Ectodermal cell (in vitro differentiated cells): Measurements from ENCODE around the gene FAM200A.

ENCODE experiments used
- H3K27ac ChIP-seq: 2 replicates; pipeline ENCODE4 v1.7.0; 2013; ENCODE audit warnings: mild to moderate bottlenecking, low read depth, low read length; ENCODE audit not compliant: insufficient read depth, poor library complexity, severe bottlenecking
- H3K27me3 ChIP-seq: 2 replicates; pipeline ENCODE4 v1.7.0; 2013; ENCODE audit warnings: mild to moderate bottlenecking, low read length; ENCODE audit not compliant: insufficient read depth, control insufficient read depth, poor library complexity, severe bottlenecking
- H3K36me3 ChIP-seq: one replicate; pipeline ENCODE4 v1.7.0; 2013; ENCODE audit warnings: low read length; ENCODE audit not compliant: control insufficient read depth, insufficient read depth
- H3K4me1 ChIP-seq: one replicate; pipeline ENCODE4 v1.7.0; 2013; ENCODE audit warnings: low read length; ENCODE audit not compliant: control insufficient read depth, insufficient read depth
- H3K4me3 ChIP-seq: 2 replicates; pipeline ENCODE4 v1.7.0; 2013; ENCODE audit warnings: low read depth, low read length, control low read depth; ENCODE audit not compliant: insufficient read depth
- H3K9me3 ChIP-seq: 2 replicates; pipeline ENCODE4 v1.7.0; 2013; ENCODE audit warnings: mild to moderate bottlenecking, low read length, moderate library complexity; ENCODE audit not compliant: control insufficient read depth
- WGBS, 2 experiments: methylation state at CpG; one replicate each; pipeline ENCODE4 v1.1.7; 2013; ENCODE audit warnings: missing lambda C conversion rate in 2 of 2; 5-methylcytosine and 5-hydroxymethylcytosine counted together

Gene FAM200A

DNA sequence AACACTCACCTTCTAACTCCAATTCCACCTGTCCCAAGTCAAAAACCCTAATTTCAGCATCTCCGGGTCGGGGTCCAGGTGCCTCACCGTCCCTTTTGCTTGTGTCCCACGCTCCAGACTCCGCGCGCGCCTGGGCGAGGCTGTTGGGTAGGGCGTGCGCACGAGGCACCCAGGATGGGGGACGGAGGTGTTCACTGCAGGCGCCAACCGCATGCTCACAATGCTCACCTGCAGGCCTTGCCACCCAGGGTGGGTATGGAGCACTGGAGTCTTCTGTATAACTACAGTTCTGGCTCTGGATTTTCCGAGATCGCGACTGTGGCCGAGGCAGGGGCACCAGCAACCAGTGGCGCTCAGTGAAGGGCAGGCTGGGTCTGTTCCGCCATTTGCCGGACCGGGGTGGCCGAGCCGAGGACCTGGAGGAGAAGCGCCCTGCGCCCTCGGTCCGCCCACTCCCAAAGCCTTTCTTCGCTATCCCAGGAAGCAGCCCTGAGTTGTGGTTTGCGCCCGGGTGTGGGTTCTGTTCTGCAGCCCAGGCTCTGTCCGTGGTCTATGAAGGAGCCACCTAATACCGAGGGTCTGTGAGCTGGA, 8.7 kb downstream of the FAM200A start:
- Histone ChIP-seq H3K4me3 (no peak overlapping the region), H3K27me3 (no peaks in the 10 kb centered on the region), H3K36me3 (peaks cover 17% of the 10 kb centered on the region), H3K9me3 (no peaks in the 10 kb centered on the region), H3K4me1 (no peaks in the 10 kb centered on the region), H3K27ac (no peak overlapping the region)
- WGBS, 2 experiments: 96 to 97% methylated on average over 34 of the region's 34 CpGs

DNA sequence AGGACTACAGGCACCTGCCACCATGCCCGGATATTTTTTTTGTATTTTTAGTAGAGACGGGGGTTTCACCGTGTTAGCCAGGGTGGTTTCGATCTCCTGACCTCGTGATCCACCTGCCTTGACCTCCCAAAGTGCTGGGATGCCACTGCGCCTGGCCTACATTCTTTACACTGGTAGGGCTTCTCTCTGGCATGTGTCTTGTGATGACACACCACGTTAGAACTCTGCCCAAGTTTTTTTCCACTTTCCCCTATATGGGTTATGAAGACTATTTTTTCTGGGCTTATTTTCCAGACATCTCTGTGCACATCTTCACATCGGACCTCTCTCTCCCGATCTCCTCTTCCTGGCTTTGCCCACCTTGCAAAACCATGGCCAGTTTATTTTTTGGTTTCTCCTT, 10.7 kb downstream of the FAM200A start:
- no peaks in the 10 kb centered on the region for H3K9me3 ChIP-seq
- H3K36me3 ChIP-seq: no peaks in the 10 kb centered on the region
- H3K27ac ChIP-seq: no peak overlapping the region
- H3K4me3 ChIP-seq: no peak overlapping the region
- WGBS, 2 experiments: 92 to 93% methylated on average over 9 of the region's 9 CpGs
- H3K27me3 ChIP-seq: no peaks in the 10 kb centered on the region
- no peaks in the 10 kb centered on the region for H3K4me1 ChIP-seq

DNA sequence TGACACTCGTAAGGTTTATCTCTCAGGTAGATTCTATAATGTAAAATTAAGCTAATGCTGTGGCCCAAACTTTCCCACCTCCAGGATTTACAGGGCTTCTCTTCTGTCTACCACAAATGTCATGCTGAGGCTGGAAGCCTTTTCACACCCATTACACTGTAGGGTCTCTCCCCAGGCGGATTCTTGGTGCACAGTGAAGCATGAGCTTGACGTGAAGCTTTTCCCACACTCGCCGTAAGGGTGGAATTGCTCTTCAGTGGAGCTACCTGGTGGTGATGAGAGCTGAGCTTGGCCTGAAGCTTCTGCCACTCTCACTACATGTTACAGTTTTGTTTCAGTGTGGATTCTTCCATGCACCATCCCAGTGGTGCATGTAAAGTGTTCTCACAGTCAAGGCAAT, 11.4 kb downstream of the FAM200A start:
- no peaks in the 10 kb centered on the region for H3K27me3 ChIP-seq
- H3K9me3 ChIP-seq: no peaks in the 10 kb centered on the region
- H3K4me3 ChIP-seq: no peak overlapping the region
- no peaks in the 10 kb centered on the region for H3K4me1 ChIP-seq
- H3K36me3 ChIP-seq: no peaks in the 10 kb centered on the region
- H3K27ac ChIP-seq: no peak overlapping the region
- WGBS, 2 experiments: 93 to 95% methylated on average over 4 to 5 of the region's 5 CpGs

DNA sequence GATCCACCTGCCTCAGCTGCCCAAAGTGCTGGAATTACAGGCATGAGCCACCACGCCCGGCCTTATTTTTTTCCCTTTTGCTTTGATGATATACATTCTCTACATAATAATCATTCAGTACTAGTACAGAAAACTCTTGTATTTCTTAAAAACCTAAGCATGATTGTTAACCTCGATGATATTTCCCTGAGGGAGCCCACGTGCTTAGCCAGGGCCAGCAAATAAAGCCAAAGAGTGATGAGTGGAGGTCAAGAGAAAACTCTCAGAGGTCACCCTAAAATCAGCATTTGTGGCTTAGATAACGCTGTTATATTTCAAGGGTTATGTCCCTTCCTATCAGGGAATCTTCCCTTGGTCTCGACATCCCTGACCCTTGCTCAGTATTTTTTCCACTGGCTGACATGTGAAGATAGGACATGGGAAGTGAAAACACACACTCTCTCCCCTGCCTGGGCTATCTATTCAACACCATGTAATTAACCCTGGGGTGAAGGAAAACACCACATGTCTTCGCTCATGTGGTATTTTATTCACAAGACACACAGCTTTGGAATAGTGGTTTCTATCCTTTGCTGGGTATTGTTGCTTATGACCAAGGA, 12.6 kb downstream of the FAM200A start:
- Histone ChIP-seq H3K27me3 (no peaks in the 10 kb centered on the region), H3K9me3 (no peaks in the 10 kb centered on the region), H3K4me3 (no peak overlapping the region), H3K27ac (no peak overlapping the region), H3K36me3 (no peaks in the 10 kb centered on the region), H3K4me1 (no peaks in the 10 kb centered on the region)
- 89 to 91% methylated on average over 7 of the region's 7 CpGs for WGBS, 2 experiments

DNA sequence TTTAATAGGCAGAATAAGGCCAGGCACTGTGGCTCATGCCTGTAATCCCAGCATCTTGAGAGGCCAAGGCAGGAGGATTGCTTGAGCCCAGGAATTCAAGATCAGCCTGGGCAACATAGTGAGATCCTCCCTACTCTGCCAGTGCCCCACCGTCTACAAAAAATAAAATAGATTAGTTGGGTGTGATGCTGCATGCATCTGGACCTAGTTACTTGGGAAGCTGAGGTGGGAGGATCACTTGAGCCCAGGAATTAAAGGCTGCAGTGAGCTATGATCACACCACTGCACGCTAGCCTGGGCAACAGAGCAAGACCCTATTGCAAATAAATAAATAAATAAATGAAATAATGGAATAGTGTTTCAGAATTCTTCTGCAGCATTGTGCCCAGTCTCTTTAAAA, 16.2 kb downstream of the FAM200A start:
- peaks cover 14% of the 10 kb centered on the region for H3K9me3 ChIP-seq
- no peak overlapping the region for H3K4me3 ChIP-seq
- H3K4me1 ChIP-seq: no peaks in the 10 kb centered on the region
- H3K36me3 ChIP-seq: peaks cover 26% of the 10 kb centered on the region
- no peaks in the 10 kb centered on the region for H3K27me3 ChIP-seq
- H3K27ac ChIP-seq: no peak overlapping the region
- 95 to 98% methylated on average over 2 of the region's 2 CpGs for WGBS, 2 experiments

DNA sequence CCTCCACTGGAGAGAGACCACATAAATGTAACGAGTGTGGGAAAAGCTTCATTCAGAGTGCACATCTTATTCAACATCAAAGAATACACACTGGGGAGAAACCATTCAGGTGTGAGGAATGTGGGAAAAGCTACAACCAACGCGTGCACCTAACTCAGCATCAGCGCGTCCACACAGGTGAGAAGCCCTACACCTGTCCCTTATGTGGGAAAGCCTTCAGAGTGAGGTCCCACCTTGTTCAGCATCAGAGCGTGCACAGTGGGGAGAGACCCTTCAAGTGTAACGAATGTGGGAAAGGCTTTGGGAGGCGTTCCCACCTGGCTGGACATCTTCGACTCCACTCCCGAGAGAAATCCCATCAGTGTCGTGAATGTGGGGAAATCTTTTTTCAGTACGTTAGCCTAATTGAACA, 20.6 kb downstream of the FAM200A start:
- no peak overlapping the region for H3K27ac ChIP-seq
- H3K9me3 ChIP-seq: peaks cover 14% of the 10 kb centered on the region
- H3K4me1 ChIP-seq: no peaks in the 10 kb centered on the region
- no peak overlapping the region for H3K4me3 ChIP-seq
- peaks cover 51% of the 10 kb centered on the region for H3K36me3 ChIP-seq
- WGBS, 2 experiments: 97 to 98% methylated on average over 12 of the region's 12 CpGs
- no peaks in the 10 kb centered on the region for H3K27me3 ChIP-seq

DNA sequence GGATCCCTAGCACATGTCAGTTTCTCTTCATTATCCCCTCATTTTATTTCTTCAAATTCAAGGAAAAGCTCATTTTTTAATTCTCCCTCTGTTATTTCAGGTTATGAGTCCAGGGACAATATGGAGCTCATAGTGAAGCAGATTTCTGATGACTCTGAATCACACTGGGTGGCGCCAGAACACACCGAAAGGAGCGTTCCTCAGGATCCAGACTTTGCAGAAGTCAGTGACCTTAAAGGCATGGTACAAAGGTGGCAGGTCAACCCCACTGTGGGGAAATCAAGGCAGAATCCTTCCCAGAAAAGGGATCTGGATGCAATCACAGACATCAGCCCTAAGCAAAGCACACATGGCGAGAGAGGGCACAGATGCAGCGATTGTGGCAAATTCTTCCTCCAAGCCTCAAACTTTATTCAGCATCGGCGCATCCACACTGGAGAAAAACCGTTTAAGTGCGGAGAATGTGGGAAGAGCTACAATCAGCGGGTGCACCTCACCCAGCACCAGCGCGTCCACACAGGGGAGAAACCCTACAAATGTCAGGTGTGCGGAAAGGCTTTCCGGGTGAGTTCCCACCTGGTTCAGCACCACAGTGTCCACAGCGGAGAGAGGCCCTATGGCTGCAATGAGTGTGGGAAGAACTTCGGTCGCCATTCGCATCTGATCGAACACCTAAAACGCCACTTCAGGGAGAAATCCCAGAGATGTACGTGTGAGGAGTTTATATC, 26.0 kb downstream of the FAM200A start:
- WGBS, 2 experiments: 96 to 97% methylated on average over 21 of the region's 21 CpGs
- no peak overlapping the region for H3K27ac ChIP-seq
- H3K9me3 ChIP-seq: peaks cover under 1% of the 10 kb centered on the region
- no peaks in the 10 kb centered on the region for H3K4me1 ChIP-seq
- H3K36me3 ChIP-seq: peaks cover 33% of the 10 kb centered on the region
- H3K27me3 ChIP-seq: no peaks in the 10 kb centered on the region
- no peak overlapping the region for H3K4me3 ChIP-seq

DNA sequence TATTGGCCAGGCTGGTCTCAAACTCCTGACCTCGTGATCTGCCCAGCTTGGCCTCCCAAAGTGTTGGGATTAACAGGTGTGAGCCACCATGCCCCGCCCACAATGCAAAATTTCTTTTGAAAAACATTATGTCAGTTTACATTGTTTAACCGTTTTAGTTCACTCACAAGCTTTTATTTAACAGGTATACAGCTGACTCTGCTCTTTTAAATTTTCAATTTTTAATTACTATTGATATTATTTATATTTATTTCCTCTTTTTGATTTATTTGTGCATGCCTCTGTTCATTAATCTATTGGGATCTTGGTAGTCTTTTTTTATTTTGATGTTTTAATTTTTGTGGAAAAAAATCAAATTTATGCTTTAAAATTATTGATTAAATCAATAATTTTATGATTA, 30.5 kb downstream of the FAM200A start:
- peaks cover 24% of the 10 kb centered on the region for H3K36me3 ChIP-seq

DNA sequence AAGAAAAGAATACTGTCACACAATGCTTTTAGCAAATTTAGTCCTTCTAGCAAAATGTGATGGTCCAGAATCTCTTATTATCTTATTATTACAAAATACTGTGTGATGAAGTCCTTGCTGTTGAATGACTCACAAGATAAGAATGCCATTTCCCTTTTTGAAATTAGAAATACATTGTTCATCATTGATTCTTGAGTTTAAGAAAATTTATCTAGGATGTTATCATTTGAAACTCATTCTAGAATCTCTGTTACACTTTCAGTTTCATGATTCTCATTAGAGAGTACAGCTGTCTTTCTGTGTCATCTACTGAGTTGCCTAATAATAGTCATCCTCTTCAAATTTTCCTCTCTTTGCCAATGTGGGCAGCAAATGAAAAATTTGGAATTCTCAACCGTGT, 37.9 kb downstream of the FAM200A start:
- Histone ChIP-seq H3K27me3 (no peaks in the 10 kb centered on the region), H3K4me1 (no peaks in the 10 kb centered on the region), H3K9me3 (no peaks in the 10 kb centered on the region), H3K36me3 (peaks cover 10% of the 10 kb centered on the region), H3K4me3 (no peak overlapping the region), H3K27ac (no peak overlapping the region)
- WGBS, 2 experiments: 98 to 100% methylated on average over 1 of the region's 1 CpG

More for the DNA sequence above, 30.5 kb downstream of the FAM200A start:
- H3K27me3 ChIP-seq: no peaks in the 10 kb centered on the region
- H3K9me3 ChIP-seq: no peaks in the 10 kb centered on the region
- H3K4me1 ChIP-seq: no peaks in the 10 kb centered on the region
- no peak overlapping the region for H3K4me3 ChIP-seq
- H3K27ac ChIP-seq: no peak overlapping the region
- 97% methylated on average over 3 of the region's 3 CpGs for WGBS, 2 experiments

DNA sequence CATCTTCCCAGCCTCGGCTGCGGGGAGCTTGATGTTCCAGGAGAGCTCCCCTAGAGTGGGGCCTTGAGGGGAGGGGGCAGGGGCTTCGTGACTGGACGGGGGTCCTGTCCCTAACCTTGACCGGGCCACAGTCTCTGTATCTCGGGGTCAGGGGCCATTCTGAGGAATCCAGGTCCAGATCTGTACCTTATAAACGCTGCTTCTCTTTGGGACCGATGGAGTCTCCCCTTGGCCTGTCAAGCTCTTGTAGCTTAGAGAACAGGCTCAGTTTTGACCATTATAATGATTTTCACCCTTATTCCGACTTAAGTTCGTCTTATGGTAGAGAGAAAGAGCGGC, 46.6 kb downstream of the FAM200A start:
- no peak overlapping the region for H3K27ac ChIP-seq

More for the DNA sequence above, 46.6 kb downstream of the FAM200A start:
- peak overlapping the region; percentile 58 for H3K4me3 ChIP-seq
- H3K4me1 ChIP-seq: peaks cover 3% of the 10 kb centered on the region
- H3K27me3 ChIP-seq: no peaks in the 10 kb centered on the region
- no peaks in the 10 kb centered on the region for H3K9me3 ChIP-seq
- H3K36me3 ChIP-seq: no peaks in the 10 kb centered on the region
- 2 to 4% methylated on average over 11 of the region's 11 CpGs for WGBS, 2 experiments
